NCI-H69 (cell line): ENCODE results near the gene FKBP10.
A peak's percentile ranks its signal among the peaks of the same experiment; 100 is the strongest.
"Not testable (repeated sequence)": the region's sequence is repeated elsewhere in the genome, so short reads cannot be mapped to it uniquely, and the experiment has no call there.

Experiments used
- DNase-seq: peaks from one replicate; lab custom pipeline; 2025; lab: John Stamatoyannopoulos, UW

Gene FKBP10

GRCh38 chr17:41839448-41839847 lies 26.6 kb downstream of the FKBP10 start:
- DNase-seq, result not testable (repeated sequence)

- DNase-seq, result not testable (repeated sequence)
Observed at GRCh38 chr17:41840781-41841180, 28.0 kb downstream of the FKBP10 start.

- no peak for DNase-seq
Observed at GRCh38 chr17:41844971-41845370, 32.2 kb downstream of the FKBP10 start.

- no peak for DNase-seq
Observed at GRCh38 chr17:41848788-41849187, 36.0 kb downstream of the FKBP10 start.

GRCh38 chr17:41849251-41849990 lies 36.6 kb downstream of the FKBP10 start:
- no peak for DNase-seq

GRCh38 chr17:41851382-41851781 lies 38.6 kb downstream of the FKBP10 start:
- DNase-seq, result not testable (repeated sequence)

GRCh38 chr17:41860254-41860931 lies 47.6 kb downstream of the FKBP10 start:
- peak; percentile 31 for DNase-seq

GRCh38 chr17:41863074-41863848 lies 50.5 kb downstream of the FKBP10 start:
- peak; percentile 29 for DNase-seq

GRCh38 chr17:41864498-41864835 lies 51.7 kb downstream of the FKBP10 start:
- no peak for DNase-seq

- peak; percentile 96 for DNase-seq
Observed at GRCh38 chr17:41864836-41865595, 52.2 kb downstream of the FKBP10 start, which contains the start of gene KLHL11. KLHL11 (minus strand) TSS chr17:41865423; CDS start chr17:41865370, 53 bp downstream.

- no peak for DNase-seq
Observed at GRCh38 chr17:41865596-41865893, 52.7 kb downstream of the FKBP10 start.

GRCh38 chr17:41868568-41868967 lies 55.8 kb downstream of the FKBP10 start:
- no peak for DNase-seq

- DNase-seq, result no peak
Observed at GRCh38 chr17:41869426-41869825, 56.6 kb downstream of the FKBP10 start.

- DNase-seq, result no peak
Observed at GRCh38 chr17:41870097-41870496, 57.3 kb downstream of the FKBP10 start.

GRCh38 chr17:41870627-41871026 lies 57.8 kb downstream of the FKBP10 start:
- no peak for DNase-seq

- DNase-seq, result no peak
Observed at GRCh38 chr17:41871789-41872188, 59.0 kb downstream of the FKBP10 start.
